ENCODE results near the gene CASZ1.

Gene CASZ1

GRCh38 chr1:10665930-10666850 lies 130.3 kb downstream of the CASZ1 start:
- Mint-ChIP-seq H3K4me1 (peaks cover 47% of the 10 kb centered on the region), H3K36me3 (ENCODE audit: low read depth) (no peaks in the 10 kb centered on the region), H3K4me3 (no peak overlapping the region), H3K27me3 (ENCODE audit: low read depth) (peaks cover 26% of the 10 kb centered on the region), H3K27ac (no peak overlapping the region), H3K9me3 (no peaks in the 10 kb centered on the region)
- no peak for TF ChIP-seq CTCF (IDR thresholded peaks at IDR 0.05; ENCODE audit: unreplicated experiment in 3 of 3)

GRCh38 chr1:10665226-10665625 lies 131.2 kb downstream of the CASZ1 start:
- no peaks in the 10 kb centered on the region for H3K9me3 Mint-ChIP-seq
- H3K27me3 Mint-ChIP-seq (ENCODE audit: low read depth), result peaks cover 18% of the 10 kb centered on the region

GRCh38 chr1:10664251-10664650 lies 132.2 kb downstream of the CASZ1 start:
- H3K27me3 Mint-ChIP-seq (ENCODE audit: low read depth), result peaks cover 21% of the 10 kb centered on the region
- H3K4me3 Mint-ChIP-seq, result no peak overlapping the region
- H3K4me1 Mint-ChIP-seq, result peaks cover 32% of the 10 kb centered on the region
- H3K36me3 Mint-ChIP-seq (ENCODE audit: low read depth), result no peaks in the 10 kb centered on the region
- no peaks in the 10 kb centered on the region for H3K9me3 Mint-ChIP-seq
- H3K27ac Mint-ChIP-seq, result peak overlapping the region in 1 of 3 experiments; percentile 48
- TF ChIP-seq CTCF (IDR thresholded peaks at IDR 0.05; ENCODE audit: unreplicated experiment in 3 of 3), result no peak

More at GRCh38 chr1:10665226-10665625, 131.2 kb downstream of the CASZ1 start:
- no peaks in the 10 kb centered on the region for H3K36me3 Mint-ChIP-seq (ENCODE audit: low read depth)
- no peak overlapping the region for H3K4me3 Mint-ChIP-seq
- peaks cover 37% of the 10 kb centered on the region for H3K4me1 Mint-ChIP-seq
- no peak overlapping the region for H3K27ac Mint-ChIP-seq
- TF ChIP-seq CTCF (IDR thresholded peaks at IDR 0.05; ENCODE audit: unreplicated experiment in 3 of 3), result no peak

GRCh38 chr1:10663678-10664035 lies 132.8 kb downstream of the CASZ1 start:
- peaks cover 22% of the 10 kb centered on the region for H3K27me3 Mint-ChIP-seq (ENCODE audit: low read depth)
- H3K4me3 Mint-ChIP-seq, result no peak overlapping the region
- H3K4me1 Mint-ChIP-seq, result peaks cover 29% of the 10 kb centered on the region
- no peak for TF ChIP-seq CTCF (IDR thresholded peaks at IDR 0.05; ENCODE audit: unreplicated experiment in 3 of 3)
- no peaks in the 10 kb centered on the region for H3K36me3 Mint-ChIP-seq (ENCODE audit: low read depth)
- H3K27ac Mint-ChIP-seq, result peak overlapping the region in 2 of 3 experiments; percentile 48 to 51
- H3K9me3 Mint-ChIP-seq, result no peaks in the 10 kb centered on the region

GRCh38 chr1:10662824-10663677 lies 133.4 kb downstream of the CASZ1 start:
- H3K4me3 Mint-ChIP-seq, result no peak overlapping the region
- peaks cover 22% of the 10 kb centered on the region for H3K27me3 Mint-ChIP-seq (ENCODE audit: low read depth)
- no peaks in the 10 kb centered on the region for H3K36me3 Mint-ChIP-seq (ENCODE audit: low read depth)
- TF ChIP-seq CTCF (IDR thresholded peaks at IDR 0.05; ENCODE audit: unreplicated experiment in 3 of 3), result no peak
- H3K9me3 Mint-ChIP-seq, result no peaks in the 10 kb centered on the region
- peaks cover 23% of the 10 kb centered on the region for H3K4me1 Mint-ChIP-seq
- no peak overlapping the region for H3K27ac Mint-ChIP-seq

Measured in nephron (organoid).